Tibial artery (tissue), 4 donors: ENCODE data around the gene ZNF212.
"Not testable (repeated sequence)": the region's sequence is repeated elsewhere in the genome, so short reads cannot be mapped to it uniquely, and the experiment has no call there.

Experiments used
- DNase-seq, 2 donors: peaks; one replicate each; pipeline ENCODE4 v3.0.0-alpha.2; 2019
- H3K27ac ChIP-seq, 2 donors: fragments of 200-600 bp; sonication (generic) in 1 of 2; 1 replicate in 1 of 2; 2 replicates in 1 of 2; pipeline ENCODE4 v1.5.1; 2018 to 2019; ENCODE audit warnings: mild to moderate bottlenecking in 1 of 2
- H3K27me3 ChIP-seq, 2 donors: fragments of 200-600 bp; sonication (generic) in 1 of 2; one replicate each; pipeline versions ENCODE4 v1.5.1 to v1.6.0; 2016 to 2019
- H3K36me3 ChIP-seq, 3 donors: fragments of 200-600 bp; sonication (generic) in 2 of 3; one replicate each; pipeline ENCODE4 v1.5.1; 2016 to 2019; ENCODE audit warnings: mild to moderate bottlenecking in 2 of 3
- H3K4me1 ChIP-seq, 4 donors: fragments of 200-600 bp; sonication (generic) in 2 of 4; 1 replicate in 3 of 4; 2 replicates in 1 of 4; pipeline ENCODE4 v1.5.1; 2016 to 2019
- H3K4me3 ChIP-seq, 2 donors: fragments of 200-600 bp; sonication (generic) in 1 of 2; 1 replicate in 1 of 2; 2 replicates in 1 of 2; pipeline ENCODE4 v1.5.1; 2018 to 2019; ENCODE audit warnings: mild to moderate bottlenecking in 2 of 2
- H3K9me3 ChIP-seq, 3 donors: fragments of 200-600 bp; sonication (generic) in 1 of 3; one replicate each; pipeline ENCODE4 v1.5.1; 2016 to 2019
- intact Hi-C: fragments of 100-400 bp; cut with DNase I; formaldehyde crosslinking; loops from one replicate; pipeline ENCODE4 v1.15.0; 2023; ENCODE audit warnings: low total_unique reads
- TF ChIP-seq, protein P1 (sequence below), 2 experiments: fragments of 200-600 bp in 1 of 2; fragments of 450-650 bp in 1 of 2; IDR thresholded peaks; one replicate each; pipeline ENCODE4 v1.5.1; 2017 to 2019; ENCODE audit warnings: antibody characterized with exemption in 2 of 2, mild to moderate bottlenecking in 1 of 2, moderate library complexity in 1 of 2

The ZNF212 gene

DNA sequence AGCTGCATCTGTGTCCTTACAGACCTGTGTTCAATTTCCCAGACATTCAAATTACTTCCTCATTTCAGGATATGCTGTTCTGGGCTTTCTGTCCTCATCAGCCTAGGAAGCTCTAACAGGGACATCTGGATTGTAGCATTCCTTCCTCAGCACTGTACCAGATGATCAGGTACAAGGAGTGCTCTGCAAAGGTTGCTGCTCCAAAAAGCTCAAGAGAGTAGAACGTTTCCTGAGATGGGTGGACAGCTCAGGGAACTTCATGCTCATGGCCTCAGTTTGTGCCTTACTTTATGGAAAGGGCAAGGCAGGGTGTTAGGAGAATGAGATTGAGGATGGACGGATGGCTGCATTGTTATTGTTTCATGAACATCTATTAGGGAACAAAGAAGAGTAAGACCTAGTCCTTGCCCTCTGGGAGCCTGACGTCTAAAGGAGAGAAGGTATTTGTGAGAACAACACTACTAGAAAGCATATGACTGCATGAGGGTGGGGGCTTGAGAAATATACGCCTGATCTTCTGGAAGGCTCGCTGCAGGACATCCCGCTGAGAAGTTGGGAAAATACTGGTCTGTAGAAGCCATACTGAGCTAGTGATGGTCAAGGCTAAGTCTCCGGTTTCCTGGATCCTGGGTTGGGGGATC, 10.5 kb upstream of the ZNF212 start:
- H3K36me3 ChIP-seq = peaks cover 9 to 29% (median 19%) of the 10 kb centered on the region in 3 donors
- no peak for DNase-seq
- H3K9me3 ChIP-seq = no peaks in the 10 kb centered on the region
- no peak overlapping the region for H3K4me3 ChIP-seq
- H3K27me3 ChIP-seq = no peaks in the 10 kb centered on the region
- TF ChIP-seq, protein P1, sequence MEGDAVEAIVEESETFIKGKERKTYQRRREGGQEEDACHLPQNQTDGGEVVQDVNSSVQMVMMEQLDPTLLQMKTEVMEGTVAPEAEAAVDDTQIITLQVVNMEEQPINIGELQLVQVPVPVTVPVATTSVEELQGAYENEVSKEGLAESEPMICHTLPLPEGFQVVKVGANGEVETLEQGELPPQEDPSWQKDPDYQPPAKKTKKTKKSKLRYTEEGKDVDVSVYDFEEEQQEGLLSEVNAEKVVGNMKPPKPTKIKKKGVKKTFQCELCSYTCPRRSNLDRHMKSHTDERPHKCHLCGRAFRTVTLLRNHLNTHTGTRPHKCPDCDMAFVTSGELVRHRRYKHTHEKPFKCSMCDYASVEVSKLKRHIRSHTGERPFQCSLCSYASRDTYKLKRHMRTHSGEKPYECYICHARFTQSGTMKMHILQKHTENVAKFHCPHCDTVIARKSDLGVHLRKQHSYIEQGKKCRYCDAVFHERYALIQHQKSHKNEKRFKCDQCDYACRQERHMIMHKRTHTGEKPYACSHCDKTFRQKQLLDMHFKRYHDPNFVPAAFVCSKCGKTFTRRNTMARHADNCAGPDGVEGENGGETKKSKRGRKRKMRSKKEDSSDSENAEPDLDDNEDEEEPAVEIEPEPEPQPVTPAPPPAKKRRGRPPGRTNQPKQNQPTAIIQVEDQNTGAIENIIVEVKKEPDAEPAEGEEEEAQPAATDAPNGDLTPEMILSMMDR (IDR thresholded peaks at IDR 0.05) = no peak
- intact Hi-C loops = no loop called here
- no peaks in the 10 kb centered on the region for H3K4me1 ChIP-seq
- no peak overlapping the region for H3K27ac ChIP-seq

DNA sequence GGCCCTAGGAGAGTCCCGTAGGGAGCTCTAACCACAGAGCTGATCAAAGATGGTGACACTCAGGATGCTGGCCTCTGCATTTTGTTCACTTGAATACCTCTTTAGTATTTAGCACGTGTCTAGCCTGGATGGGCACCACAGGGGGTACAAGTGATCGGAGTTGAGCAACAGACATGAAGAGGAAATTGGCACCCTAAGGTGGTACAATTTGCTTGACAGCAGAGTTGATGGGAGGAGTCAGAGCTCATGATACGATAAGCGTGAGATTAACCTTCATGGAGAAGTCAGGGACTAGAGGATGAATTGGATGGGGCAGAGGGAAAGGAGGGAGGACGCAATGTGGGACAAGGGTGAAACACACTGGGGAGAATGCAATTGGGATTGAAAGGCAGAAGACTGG, 9.9 kb upstream of the ZNF212 start:
- TF ChIP-seq, protein P1 (IDR thresholded peaks at IDR 0.05) = no peak

DNA sequence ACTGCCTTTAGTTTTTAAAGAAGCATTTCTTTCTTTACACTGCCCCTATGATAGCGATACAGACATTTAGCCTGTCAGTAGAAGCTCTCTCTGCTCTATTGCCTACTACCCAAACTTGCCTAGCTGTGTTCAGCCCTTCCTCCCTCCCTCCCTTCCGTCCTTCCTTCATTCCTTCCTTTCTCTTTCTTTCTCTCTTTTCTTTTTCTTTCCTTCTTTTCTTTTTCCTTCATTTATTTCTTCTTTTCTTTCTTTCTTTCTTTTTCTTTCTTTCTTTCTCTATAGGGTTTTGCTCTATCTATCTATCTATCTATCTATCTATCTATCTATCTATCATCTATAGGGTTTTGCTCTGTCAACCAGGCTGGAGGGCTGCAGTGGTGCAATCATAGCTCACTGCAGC, 7.1 kb upstream of the ZNF212 start:
- H3K27ac ChIP-seq = no peak overlapping the region
- DNase-seq = no peak
- no peaks in the 10 kb centered on the region for H3K9me3 ChIP-seq
- TF ChIP-seq, protein P1 (IDR thresholded peaks at IDR 0.05) = no peak
- H3K4me1 ChIP-seq = no peaks in the 10 kb centered on the region
- no peaks in the 10 kb centered on the region for H3K36me3 ChIP-seq
- H3K27me3 ChIP-seq = no peaks in the 10 kb centered on the region
- no peak overlapping the region for H3K4me3 ChIP-seq
- intact Hi-C loops = no loop called here

More for the DNA sequence above, 9.9 kb upstream of the ZNF212 start:
- no peaks in the 10 kb centered on the region for H3K4me1 ChIP-seq
- no peaks in the 10 kb centered on the region for H3K9me3 ChIP-seq
- DNase-seq = no peak
- H3K27ac ChIP-seq = no peak overlapping the region
- no peaks in the 10 kb centered on the region for H3K27me3 ChIP-seq
- peaks cover 4 to 23% (median 13%) of the 10 kb centered on the region in 3 donors for H3K36me3 ChIP-seq
- intact Hi-C loops = no loop called here
- no peak overlapping the region for H3K4me3 ChIP-seq

DNA sequence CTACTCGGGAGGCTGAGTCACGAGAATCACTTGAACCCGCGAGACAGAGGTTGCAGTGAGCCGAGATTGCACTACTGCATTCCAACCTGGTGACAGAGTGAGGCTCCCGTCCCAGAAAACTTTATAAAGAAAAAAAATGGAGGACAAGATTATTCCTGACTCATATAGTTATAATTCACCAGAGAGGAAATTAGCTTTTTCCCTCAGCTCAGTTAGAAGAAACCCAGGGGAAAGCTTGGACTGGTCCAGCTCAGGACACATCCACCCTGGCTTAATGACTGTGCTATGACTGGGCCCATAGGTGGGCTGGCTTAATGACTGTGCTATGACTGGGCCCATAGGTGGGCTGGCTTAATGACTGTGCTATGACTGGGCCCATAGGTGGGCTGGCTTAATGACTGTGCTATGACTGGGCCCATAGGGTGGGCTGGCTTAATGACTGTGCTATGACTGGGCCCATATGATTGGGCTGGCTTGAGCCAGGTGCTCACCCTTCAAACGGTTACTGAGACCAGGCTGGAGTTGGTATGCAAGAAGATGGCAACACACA, 5.7 kb upstream of the ZNF212 start:
- H3K4me1 ChIP-seq, H3K4me3 ChIP-seq, intact Hi-C loops, H3K9me3 ChIP-seq, H3K36me3 ChIP-seq, DNase-seq, H3K27me3 ChIP-seq, H3K27ac ChIP-seq: not testable (repeated sequence)

DNA sequence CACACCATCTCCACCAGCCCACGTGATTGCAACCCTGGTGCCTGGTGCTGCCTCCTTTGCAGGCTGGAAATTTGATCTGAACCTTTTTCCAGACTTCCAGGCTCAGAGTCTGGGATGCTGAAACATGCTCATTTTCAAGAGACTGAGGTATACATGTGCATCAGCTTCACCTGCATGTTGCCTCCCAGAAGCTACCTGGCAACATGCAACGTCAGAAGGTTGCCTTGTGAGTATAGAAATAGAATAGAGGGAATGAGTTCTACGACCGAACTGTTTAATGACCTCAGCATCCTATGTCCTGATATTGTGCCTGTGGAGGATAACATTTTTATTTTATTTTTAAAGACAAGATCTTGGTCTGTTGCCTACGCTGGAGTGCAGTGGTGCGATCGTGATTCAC, 1.9 kb upstream of the ZNF212 start:
- Histone ChIP-seq H3K9me3 (no peaks in the 10 kb centered on the region), H3K27me3 (no peaks in the 10 kb centered on the region), H3K36me3 (no peaks in the 10 kb centered on the region), H3K4me1 (peaks cover 0 to 20% (median 16%) of the 10 kb centered on the region in 4 donors), H3K4me3 (no peak overlapping the region), H3K27ac (no peak overlapping the region)
- TF ChIP-seq, protein P1 (IDR thresholded peaks at IDR 0.05) = no peak
- no peak for DNase-seq
- intact Hi-C loops = no loop called here

DNA sequence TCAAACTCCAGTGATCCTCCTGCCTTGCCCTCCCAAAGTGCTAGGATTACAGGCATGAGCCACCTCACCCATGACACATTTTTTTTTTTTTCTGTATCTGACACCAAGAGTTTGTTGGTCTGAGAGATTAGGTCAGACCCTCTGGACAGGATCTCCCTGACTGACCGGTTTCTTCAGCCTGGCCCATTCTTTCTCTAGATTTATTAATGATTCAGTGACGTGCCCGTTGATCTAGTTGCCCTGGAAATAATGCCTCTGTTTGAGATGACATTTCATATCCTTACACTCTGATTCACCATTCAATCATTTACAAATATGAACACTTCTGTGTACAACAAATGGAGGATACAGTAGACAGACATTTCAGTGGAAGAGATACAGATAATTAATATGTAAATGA, 1.4 kb upstream of the ZNF212 start:
- DNase-seq = no peak
- Histone ChIP-seq H3K4me1 (peaks cover 0 to 20% (median 16%) of the 10 kb centered on the region in 4 donors), H3K27ac (no peak overlapping the region), H3K27me3 (no peaks in the 10 kb centered on the region), H3K36me3 (no peaks in the 10 kb centered on the region), H3K9me3 (no peaks in the 10 kb centered on the region), H3K4me3 (no peak overlapping the region)
- TF ChIP-seq, protein P1 (IDR thresholded peaks at IDR 0.05) = no peak
- intact Hi-C loops = no loop called here
